Neural cell (in vitro differentiated cells): ENCODE measurements around the gene CPEB3. TPM values are rescaled to one million over a fixed set of nuclear protein-coding genes. Genes with fewer than 3 reads are reported as not detected.
"Not testable (repeated sequence)": the region's sequence is repeated elsewhere in the genome, so short reads cannot be mapped to it uniquely, and the experiment has no call there.

ENCODE experiments used
- H2AFZ ChIP-seq: fragments of 200-600, 300-800 bp; sonication (generic), shearing (Covaris generic); 2 replicates; pipeline ENCODE4 v1.6.0; 2014; ENCODE audit warnings: low read depth, mild to moderate bottlenecking, antibody characterized with exemption, low read length, moderate library complexity
- H3F3A ChIP-seq: fragments of 200-600 bp; shearing (Covaris generic); 2 replicates; pipeline ENCODE4 v1.6.1; 2016; ENCODE audit warnings: mild to moderate bottlenecking, moderate library complexity, mixed read lengths, antibody characterized with exemption, low read length; ENCODE audit not compliant: insufficient read depth, poor library complexity, severe bottlenecking
- H3K27ac ChIP-seq: fragments of 200-600, 300-800 bp; sonication (generic), shearing (Covaris generic); 2 replicates; pipeline ENCODE4 v1.5.1; 2014; ENCODE audit warnings: mild to moderate bottlenecking, low read length, moderate library complexity
- H3K27me3 ChIP-seq: fragments of 300-800, 200-600 bp; sonication (generic), shearing (Covaris generic); 2 replicates; pipeline ENCODE4 v1.6.0; 2014; ENCODE audit warnings: mild to moderate bottlenecking, low read depth, low read length, moderate library complexity; ENCODE audit not compliant: insufficient read depth
- H3K36me3 ChIP-seq: fragments of 300-800, 200-600 bp; sonication (generic), shearing (Covaris generic); 2 replicates; pipeline ENCODE4 v1.5.1; 2014; ENCODE audit warnings: mild to moderate bottlenecking, antibody characterized with exemption, low read length, moderate library complexity; ENCODE audit not compliant: insufficient read depth
- H3K4me2 ChIP-seq: fragments of 300-800, 200-600 bp; sonication (generic), shearing (Covaris generic); 2 replicates; pipeline ENCODE4 v1.6.0; 2014; ENCODE audit warnings: mild to moderate bottlenecking, low read length
- H3K4me3 ChIP-seq: fragments of 300-800, 200-600 bp; sonication (generic), shearing (Covaris generic); 2 replicates; pipeline ENCODE4 v1.5.1; 2014; ENCODE audit warnings: mild to moderate bottlenecking, low read length, moderate library complexity
- H3K79me2 ChIP-seq: fragments of 200-600 bp; shearing (Covaris generic); replicated peaks from 2 replicates; pipeline ENCODE4 v1.6.0; 2014; ENCODE audit warnings: mild to moderate bottlenecking, low read length, moderate library complexity; ENCODE audit not compliant: insufficient read depth
- H3K9ac ChIP-seq: fragments of 300-800, 200-600 bp; sonication (generic), shearing (Covaris generic); 2 replicates; pipeline ENCODE4 v1.6.1; 2016; ENCODE audit warnings: mild to moderate bottlenecking, low read length, mixed read lengths
- H3K9me2 ChIP-seq: fragments of 200-600 bp; shearing (Covaris generic); 2 replicates; pipeline ENCODE4 v1.6.1; 2016; ENCODE audit warnings: mild to moderate bottlenecking, low read length, mixed read lengths; ENCODE audit not compliant: insufficient read depth
- H3K9me3 ChIP-seq: fragments of 200-600, 300-800 bp; sonication (generic), shearing (Covaris generic); 2 replicates; pipeline ENCODE4 v1.6.1; 2016; ENCODE audit warnings: mild to moderate bottlenecking, mixed run types, low read length, moderate library complexity, mixed read lengths
- H4K20me1 ChIP-seq: fragments of 200-600 bp; shearing (Covaris generic); 2 replicates; pipeline ENCODE4 v1.6.1; 2016; ENCODE audit warnings: mild to moderate bottlenecking, mixed run types; ENCODE audit not compliant: insufficient read depth
- EP300 ChIP-seq: fragments of 450-650 bp; conservative IDR thresholded peaks from 2 replicates; pipeline ENCODE4 v1.6.1; 2014; ENCODE audit warnings: antibody characterized with exemption, mild to moderate bottlenecking, moderate library complexity; ENCODE audit not compliant: poor library complexity, severe bottlenecking
- EZH2 ChIP-seq: fragments of 200-600, 300-800 bp; shearing (Covaris generic), sonication (generic); IDR thresholded peaks from 2 replicates; pipeline ENCODE4 v1.6.1; 2014; ENCODE audit warnings: antibody characterized with exemption, low read length, borderline replicate concordance, mild to moderate bottlenecking; ENCODE audit not compliant: insufficient read depth, poor library complexity, severe bottlenecking
- MXI1 ChIP-seq: fragments of 450-650 bp; conservative IDR thresholded peaks from 2 replicates; pipeline ENCODE4 v1.6.1; 2014; ENCODE audit warnings: antibody characterized with exemption, mild to moderate bottlenecking; ENCODE audit not compliant: poor library complexity, severe bottlenecking
- POLR2AphosphoS5 ChIP-seq: IDR thresholded peaks from 2 replicates; pipeline ENCODE4 v1.6.1; 2012
- RAD21 ChIP-seq: fragments of 450-650 bp; conservative IDR thresholded peaks from 2 replicates; pipeline ENCODE4 v1.6.1; 2014; ENCODE audit warnings: antibody characterized with exemption, mild to moderate bottlenecking, moderate library complexity
- SMC3 ChIP-seq: fragments of 450-650 bp; conservative IDR thresholded peaks from 2 replicates; pipeline ENCODE4 v1.6.1; 2014; ENCODE audit warnings: antibody characterized with exemption, mild to moderate bottlenecking, moderate library complexity; ENCODE audit not compliant: poor library complexity
- TAF1 ChIP-seq: IDR thresholded peaks from 2 replicates; pipeline ENCODE4 v1.6.1; 2012; ENCODE audit warnings: low read depth
- polyA plus RNA-seq: library from polyadenylated mRNA; depleted of rRNA; stranded (reverse); fragments of >200 nt; gene quantifications from 2 replicates; pipeline ENCODE4 v1.2.3, GENCODE V29; 2014
- TF ChIP-seq, protein P1 (sequence below): fragments of 450-650 bp; IDR thresholded peaks from 2 replicates; pipeline ENCODE4 v1.5.1; 2014; ENCODE audit warnings: antibody characterized with exemption, mild to moderate bottlenecking, moderate library complexity; ENCODE audit not compliant: poor library complexity, severe bottlenecking
- TF ChIP-seq, protein P2 (sequence below): IDR thresholded peaks from 2 replicates; pipeline ENCODE4 v1.6.1; 2012; ENCODE audit warnings: borderline replicate concordance

CPEB3 gene
- polyA plus RNA-seq, 1 donor from 2014 or later, result 20.0 TPM

DNA sequence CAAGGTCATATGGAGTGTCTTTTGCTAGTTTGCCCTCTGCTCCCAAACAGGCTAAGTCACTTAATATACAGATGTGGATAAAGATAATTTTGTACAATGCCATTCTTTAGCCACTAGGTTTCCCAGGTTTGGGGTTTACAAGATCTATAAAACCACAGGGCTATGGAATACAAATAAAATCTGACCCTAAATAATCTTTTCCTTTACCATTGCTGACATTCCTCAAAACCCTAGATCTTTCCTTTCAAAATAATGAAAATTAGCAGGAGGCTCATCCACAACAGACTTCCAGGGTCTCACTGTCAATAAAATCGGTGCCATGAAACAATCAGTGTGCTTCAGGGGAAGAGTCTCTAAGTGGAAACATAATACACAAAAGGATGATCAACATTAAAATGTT lies 148.4 kb downstream of the CPEB3 start:
- no peaks in the 10 kb centered on the region for H3K9me2 ChIP-seq
- no peaks in the 10 kb centered on the region for H4K20me1 ChIP-seq
- no peak overlapping the region for H3K4me2 ChIP-seq
- no peak overlapping the region for H3K9ac ChIP-seq
- no peaks in the 10 kb centered on the region for H3K9me3 ChIP-seq
- peaks cover 9% of the 10 kb centered on the region for H3K36me3 ChIP-seq
- H2AFZ ChIP-seq, result no peak overlapping the region
- H3K79me2 ChIP-seq, result no peaks in the 10 kb centered on the region
- no peak overlapping the region for H3K27ac ChIP-seq
- no peaks in the 10 kb centered on the region for H3K27me3 ChIP-seq
- TF ChIP-seq EZH2 (no peak), TAF1 (no peak), EP300 (no peak), POLR2AphosphoS5 (no peak), MXI1 (no peak), SMC3 (no peak)
- TF ChIP-seq, protein P1, sequence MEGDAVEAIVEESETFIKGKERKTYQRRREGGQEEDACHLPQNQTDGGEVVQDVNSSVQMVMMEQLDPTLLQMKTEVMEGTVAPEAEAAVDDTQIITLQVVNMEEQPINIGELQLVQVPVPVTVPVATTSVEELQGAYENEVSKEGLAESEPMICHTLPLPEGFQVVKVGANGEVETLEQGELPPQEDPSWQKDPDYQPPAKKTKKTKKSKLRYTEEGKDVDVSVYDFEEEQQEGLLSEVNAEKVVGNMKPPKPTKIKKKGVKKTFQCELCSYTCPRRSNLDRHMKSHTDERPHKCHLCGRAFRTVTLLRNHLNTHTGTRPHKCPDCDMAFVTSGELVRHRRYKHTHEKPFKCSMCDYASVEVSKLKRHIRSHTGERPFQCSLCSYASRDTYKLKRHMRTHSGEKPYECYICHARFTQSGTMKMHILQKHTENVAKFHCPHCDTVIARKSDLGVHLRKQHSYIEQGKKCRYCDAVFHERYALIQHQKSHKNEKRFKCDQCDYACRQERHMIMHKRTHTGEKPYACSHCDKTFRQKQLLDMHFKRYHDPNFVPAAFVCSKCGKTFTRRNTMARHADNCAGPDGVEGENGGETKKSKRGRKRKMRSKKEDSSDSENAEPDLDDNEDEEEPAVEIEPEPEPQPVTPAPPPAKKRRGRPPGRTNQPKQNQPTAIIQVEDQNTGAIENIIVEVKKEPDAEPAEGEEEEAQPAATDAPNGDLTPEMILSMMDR, result no peak
- no peaks in the 10 kb centered on the region for H3F3A ChIP-seq
- H3K4me3 ChIP-seq, result no peak overlapping the region

DNA sequence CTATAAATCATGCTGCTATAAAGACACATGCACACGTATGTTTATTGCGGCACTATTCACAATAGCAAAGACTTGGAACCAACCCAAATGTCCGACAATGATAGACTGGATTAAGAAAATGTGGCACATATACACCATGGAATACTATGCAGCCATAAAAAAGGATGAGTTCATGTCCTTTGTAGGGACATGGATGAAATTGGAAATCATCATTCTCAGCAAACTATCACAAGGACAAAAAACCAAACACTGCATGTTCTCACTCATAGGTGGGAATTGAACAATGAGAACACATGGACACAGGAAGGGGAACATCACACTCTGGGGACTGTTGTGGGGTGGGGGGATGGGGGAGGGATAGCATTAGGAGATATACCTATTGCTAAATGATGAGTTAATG lies 149.7 kb downstream of the CPEB3 start:
- not testable (repeated sequence) for H3K9me2 ChIP-seq, H3K9me3 ChIP-seq

DNA sequence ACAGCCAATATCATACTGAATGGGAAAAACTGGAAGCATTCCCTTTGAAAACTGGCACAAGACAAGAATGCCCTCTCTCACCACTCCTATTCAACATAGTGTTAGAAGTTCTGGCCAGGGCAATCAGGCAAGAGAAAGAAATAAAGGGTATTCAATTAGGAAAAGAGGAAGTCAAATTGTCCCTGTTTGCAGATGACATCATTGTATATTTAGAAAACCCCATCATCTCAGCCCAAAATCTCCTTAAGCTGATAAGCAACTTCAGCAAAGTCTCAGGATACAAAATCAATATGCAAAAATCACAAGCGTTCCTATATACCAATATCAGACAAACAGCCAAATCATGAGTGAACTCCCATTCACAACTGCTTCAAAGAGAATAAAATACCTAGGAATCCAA lies 156.8 kb downstream of the CPEB3 start:
- H3K79me2 ChIP-seq, result not testable (repeated sequence)

More for the DNA sequence above, 149.7 kb downstream of the CPEB3 start:
- H3F3A ChIP-seq, H2AFZ ChIP-seq, H3K4me3 ChIP-seq, H3K4me2 ChIP-seq, H4K20me1 ChIP-seq, H3K27me3 ChIP-seq, H3K9ac ChIP-seq, H3K79me2 ChIP-seq, H3K36me3 ChIP-seq, H3K27ac ChIP-seq: not testable (repeated sequence)

DNA sequence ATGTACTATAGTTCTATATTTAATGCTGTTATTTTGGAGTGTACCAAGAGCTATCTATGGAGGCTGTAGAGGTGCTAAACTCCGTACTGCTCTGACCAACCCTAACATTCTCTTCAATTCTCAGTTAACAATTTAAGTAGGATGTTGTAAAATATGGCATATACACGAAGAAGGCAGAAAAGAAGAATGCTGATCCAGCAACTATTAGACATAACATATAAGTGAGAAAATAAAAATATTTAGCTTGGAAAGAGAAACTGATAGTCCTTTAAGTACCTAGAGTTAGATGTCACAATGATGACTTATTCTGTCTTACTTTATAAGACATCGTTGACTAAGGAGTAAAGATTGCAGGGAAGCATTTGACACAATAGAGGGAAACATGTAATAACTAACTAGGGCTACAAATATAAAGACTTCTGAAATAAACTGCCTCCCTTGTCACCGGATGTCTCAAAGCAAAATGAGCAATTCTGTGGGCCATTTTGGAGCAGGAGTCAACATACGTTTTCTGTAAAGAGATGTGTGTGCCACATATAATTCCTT lies 159.5 kb downstream of the CPEB3 start:
- Histone ChIP-seq H3K27me3 (no peaks in the 10 kb centered on the region), H4K20me1 (no peaks in the 10 kb centered on the region), H3K4me2 (no peak overlapping the region), H3K36me3 (no peaks in the 10 kb centered on the region), H3K9ac (no peak overlapping the region), H3K79me2 (no peaks in the 10 kb centered on the region), H3F3A (no peaks in the 10 kb centered on the region), H2AFZ (no peak overlapping the region), H3K9me2 (no peaks in the 10 kb centered on the region), H3K9me3 (no peaks in the 10 kb centered on the region), H3K4me3 (no peak overlapping the region), H3K27ac (no peak overlapping the region)
- TF ChIP-seq RAD21, result no peak
- no peak for TF ChIP-seq TAF1
- TF ChIP-seq, protein P1, result no peak
- no peak for TF ChIP-seq MXI1
- TF ChIP-seq SMC3, result no peak
- TF ChIP-seq, protein P2, sequence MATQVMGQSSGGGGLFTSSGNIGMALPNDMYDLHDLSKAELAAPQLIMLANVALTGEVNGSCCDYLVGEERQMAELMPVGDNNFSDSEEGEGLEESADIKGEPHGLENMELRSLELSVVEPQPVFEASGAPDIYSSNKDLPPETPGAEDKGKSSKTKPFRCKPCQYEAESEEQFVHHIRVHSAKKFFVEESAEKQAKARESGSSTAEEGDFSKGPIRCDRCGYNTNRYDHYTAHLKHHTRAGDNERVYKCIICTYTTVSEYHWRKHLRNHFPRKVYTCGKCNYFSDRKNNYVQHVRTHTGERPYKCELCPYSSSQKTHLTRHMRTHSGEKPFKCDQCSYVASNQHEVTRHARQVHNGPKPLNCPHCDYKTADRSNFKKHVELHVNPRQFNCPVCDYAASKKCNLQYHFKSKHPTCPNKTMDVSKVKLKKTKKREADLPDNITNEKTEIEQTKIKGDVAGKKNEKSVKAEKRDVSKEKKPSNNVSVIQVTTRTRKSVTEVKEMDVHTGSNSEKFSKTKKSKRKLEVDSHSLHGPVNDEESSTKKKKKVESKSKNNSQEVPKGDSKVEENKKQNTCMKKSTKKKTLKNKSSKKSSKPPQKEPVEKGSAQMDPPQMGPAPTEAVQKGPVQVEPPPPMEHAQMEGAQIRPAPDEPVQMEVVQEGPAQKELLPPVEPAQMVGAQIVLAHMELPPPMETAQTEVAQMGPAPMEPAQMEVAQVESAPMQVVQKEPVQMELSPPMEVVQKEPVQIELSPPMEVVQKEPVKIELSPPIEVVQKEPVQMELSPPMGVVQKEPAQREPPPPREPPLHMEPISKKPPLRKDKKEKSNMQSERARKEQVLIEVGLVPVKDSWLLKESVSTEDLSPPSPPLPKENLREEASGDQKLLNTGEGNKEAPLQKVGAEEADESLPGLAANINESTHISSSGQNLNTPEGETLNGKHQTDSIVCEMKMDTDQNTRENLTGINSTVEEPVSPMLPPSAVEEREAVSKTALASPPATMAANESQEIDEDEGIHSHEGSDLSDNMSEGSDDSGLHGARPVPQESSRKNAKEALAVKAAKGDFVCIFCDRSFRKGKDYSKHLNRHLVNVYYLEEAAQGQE, result no peak
- no peak for TF ChIP-seq POLR2AphosphoS5
- TF ChIP-seq EP300, result no peak
- no peak for TF ChIP-seq EZH2

More for the DNA sequence above, 156.8 kb downstream of the CPEB3 start:
- not testable (repeated sequence) for H3K36me3 ChIP-seq, H2AFZ ChIP-seq, H3K4me2 ChIP-seq, H3F3A ChIP-seq, H3K9ac ChIP-seq, H3K4me3 ChIP-seq, H4K20me1 ChIP-seq, H3K9me3 ChIP-seq, H3K27me3 ChIP-seq, H3K9me2 ChIP-seq, H3K27ac ChIP-seq
